ENCODE results near the gene AQP1.

The AQP1 gene

DNA sequence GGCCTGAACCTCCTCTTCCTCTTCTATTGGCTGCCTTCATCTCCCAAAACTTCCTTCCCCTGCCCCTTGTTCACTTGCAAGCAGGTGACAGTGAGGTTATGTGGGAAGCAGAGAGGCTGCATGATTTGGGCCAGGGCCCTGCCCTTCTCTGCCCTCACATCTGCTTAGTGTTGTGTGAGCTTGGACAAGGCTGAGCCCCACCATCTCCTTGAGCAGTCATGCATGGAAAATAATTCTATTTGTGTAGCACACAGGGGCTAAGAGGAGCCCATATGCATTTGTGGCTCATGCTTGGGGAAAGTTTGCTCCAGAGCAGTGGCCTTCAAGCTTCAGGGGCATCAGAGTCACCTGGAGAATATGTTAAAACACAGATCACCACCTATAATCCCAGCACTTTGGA lies 26.8 kb upstream of the AQP1 start:
- no peak for DNase-seq (ENCODE audit: low read depth)

DNA sequence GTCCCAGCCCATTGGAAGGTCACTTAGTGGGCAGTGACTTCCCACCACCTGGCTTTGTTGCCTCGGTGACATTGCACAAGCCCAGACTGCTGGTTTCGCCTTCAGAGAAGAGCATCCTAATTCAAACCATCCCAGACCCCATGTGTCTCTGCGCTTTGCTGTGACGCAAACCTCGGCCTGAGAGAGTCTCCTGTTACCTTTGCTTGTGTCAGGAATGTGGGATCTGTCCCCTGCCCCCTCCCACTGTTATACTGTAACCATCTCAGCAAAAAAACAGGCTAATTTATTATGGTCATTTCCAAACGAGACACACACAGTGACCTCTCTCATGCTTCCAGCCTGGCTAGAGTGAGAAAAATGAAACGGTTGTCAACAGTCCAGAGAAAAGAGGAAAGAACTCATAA lies 25.0 kb upstream of the AQP1 start:
- DNase-seq (ENCODE audit: low read depth), result no peak

DNA sequence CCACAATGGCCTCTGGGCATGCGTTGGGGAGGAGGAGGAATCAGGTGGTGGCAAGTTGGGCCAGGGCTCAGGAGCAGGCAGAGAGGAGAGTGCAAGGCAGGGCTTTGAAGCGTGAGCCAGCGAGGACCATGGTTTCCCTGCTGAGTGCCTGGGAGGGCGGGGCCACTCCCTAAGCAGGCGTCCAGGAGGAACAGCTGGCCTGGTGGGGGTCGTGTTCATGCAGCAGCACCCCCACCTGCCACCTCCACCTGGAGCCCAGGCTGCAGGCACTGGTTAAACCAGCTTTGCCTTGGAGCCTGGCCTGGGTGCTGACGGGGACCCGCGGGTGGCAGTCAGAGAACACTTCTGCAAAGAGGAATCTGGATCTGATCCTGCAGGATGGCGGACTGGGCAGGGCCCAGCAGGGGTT lies 24.2 kb upstream of the AQP1 start:
- no peak for DNase-seq (ENCODE audit: low read depth)

DNA sequence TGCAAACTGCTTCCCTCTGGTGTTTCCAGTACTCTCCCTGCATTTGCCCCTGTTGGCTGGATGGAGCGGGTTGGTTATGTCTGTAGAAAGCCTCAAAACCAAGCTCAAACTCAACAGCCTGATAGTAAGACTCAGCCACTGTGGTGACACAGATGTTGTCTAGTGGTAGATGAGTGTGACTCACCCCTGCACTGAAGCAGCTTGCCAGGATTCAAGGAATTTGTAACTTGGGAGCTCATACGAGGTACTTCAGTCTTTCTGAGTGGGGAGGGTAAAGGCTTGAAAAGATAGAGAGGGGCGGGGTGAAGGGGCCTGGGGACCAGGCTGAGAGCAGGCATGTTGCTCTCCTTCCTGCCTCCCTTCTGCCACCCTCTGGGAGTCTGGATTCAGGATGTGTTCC lies 22.9 kb upstream of the AQP1 start:
- no peak for DNase-seq (ENCODE audit: low read depth)

DNA sequence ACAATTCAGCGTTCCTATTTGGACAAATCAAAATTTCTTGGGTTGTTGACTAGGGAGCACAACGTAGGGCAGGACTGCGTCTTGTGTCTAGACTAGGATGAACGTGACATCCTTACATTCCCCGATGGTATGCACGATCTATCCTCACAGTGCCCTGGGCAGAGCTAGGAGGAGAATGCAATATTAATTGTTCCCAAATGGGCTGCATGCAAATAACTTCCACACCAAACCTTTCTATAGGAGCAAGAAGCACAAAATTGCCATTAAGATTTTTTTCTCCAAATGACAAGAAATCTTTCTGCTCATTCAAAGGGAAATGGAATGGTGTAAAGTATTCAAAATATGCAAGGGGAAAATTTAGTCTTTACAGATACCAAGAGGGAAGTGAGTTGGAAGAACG lies 21.4 kb upstream of the AQP1 start:
- no peak for DNase-seq (ENCODE audit: low read depth)

DNA sequence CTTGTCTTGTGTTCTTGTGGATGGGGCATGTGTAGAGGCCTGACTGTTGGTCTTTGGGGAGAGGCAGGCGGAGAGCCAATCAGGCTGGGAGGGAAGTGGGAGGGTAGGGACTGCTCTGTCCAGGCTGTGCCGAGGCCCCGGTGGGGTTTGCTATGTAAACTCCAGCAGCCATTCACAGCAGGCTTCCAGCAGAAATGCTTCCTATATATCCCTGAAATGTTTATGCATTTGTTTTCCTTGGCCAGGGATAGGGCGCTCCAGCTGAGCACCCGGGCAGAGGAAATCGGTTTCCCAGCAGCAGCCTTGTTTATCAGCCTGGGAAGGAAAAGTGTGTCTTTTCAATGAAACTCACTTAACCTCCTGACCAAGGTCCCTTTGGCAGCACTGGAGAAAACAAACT lies 18.3 kb upstream of the AQP1 start:
- DNase-seq (ENCODE audit: low read depth), result no peak

DNA sequence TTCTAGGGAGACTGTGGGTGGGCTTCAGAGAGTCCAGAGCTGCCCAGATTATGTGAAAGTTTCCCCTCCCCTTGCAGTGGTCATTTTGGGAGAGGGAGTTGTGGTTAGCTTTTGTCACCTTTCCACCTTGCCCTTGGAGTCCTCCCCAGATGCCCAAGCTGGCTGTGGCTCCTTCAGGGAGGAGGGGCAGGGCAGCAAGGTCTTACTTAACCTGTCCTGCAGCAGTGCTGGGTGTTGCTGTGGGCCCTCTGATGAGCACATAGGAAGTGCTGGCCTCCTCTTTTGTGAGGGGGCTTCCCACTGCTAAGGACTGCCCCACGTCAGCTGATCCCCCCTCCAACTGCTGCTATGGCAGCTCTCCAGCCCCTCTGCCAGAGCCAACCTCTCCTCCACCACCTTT lies 17.6 kb upstream of the AQP1 start:
- no peak for DNase-seq (ENCODE audit: low read depth)

DNA sequence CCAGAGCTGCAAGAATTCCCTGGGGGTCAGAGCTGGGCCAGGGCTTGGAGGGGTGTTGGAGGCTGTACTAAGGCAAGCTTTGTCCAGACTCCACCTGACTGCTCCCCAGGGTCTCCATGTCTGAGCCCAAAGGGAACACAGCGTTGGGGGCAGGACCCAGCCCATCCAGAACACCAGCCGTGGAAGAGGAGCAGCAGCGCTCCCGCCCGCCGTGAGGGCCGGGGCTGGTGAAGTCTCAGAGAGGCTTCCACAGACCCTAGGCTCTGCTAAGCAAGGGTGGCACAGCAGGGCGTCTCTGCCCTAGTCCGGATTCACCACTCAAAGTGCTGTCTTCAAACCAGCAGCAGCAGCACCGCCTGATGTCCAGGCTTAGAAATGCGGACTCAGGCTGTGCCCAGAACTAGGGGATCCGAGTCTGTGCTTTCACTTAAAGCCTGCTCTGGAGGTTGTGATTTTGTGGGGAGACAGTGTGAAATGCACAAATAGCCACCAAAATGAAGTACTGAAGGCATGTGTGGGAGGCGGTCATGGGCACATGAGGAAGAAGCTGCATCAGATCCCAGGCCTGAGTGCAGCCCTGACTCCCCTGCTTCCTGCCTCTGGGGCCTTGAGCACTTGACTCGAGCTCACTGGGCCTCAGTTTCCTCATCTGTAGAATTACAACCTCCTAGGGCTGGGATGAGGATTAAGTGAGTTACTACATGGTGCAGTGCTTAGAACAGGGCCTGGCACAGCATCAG lies 16.6 kb upstream of the AQP1 start:
- DNase-seq (ENCODE audit: low read depth), result no peak

DNA sequence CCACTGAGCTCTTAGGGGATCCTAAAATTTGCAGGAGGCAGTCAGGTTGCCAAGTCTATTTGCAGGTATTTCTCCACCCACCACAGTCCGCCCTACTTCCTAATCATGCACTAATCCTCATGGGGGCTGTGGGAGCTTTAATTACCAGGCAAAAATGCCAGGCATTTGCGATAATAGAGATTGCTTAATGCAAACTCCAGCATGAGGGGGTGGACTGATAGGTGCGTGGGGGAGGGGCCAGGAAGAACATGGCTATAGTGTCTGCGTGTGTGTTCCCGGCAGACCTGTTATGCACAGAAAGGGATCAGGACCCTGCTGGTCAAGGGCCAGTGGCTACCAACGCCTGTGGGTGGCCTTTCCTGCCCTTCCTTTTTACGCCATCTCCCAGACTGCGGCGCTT lies 15.6 kb upstream of the AQP1 start:
- DNase-seq (ENCODE audit: low read depth), result no peak

DNA sequence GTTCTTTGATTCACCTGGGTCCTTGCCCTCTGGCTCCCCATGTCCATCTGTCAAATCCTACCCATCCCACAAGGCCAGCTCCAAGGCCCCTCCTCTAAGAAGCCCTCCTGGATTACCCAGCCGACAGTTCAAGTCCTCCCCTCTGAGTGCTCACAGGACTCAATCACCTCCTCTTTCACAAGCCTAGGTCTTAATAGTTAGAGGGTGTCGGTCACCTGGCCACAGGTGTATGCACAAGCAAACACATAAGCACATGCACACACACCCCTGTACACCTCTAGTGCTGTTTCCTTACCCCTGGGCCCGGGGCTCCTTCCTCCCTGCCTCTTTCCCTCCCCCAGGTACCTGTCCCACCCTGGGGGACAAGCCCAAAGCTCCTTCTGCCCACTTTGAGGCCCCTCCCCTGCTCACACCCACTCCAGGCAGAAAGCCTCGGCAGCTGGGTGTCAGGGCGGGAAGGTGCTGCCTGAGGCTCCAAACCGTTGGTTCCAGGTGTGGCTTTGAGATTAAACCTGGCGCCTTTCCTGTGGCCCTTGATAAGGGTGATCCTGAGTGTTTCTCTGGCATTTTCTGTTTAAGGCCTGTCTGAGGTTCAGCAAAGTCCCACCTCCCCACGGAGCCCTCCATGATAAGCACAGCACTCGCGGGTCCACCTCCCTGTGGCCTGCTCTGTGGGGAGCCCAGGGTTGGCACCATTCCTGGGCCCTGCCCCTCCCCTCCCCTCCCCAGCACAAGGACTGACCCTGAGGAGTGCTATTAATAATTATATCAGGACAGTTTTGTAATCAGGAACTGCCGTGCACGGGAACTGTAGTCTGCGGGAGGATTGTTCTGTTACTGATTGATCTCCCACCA lies 14.6 kb upstream of the AQP1 start:
- no peak for DNase-seq (ENCODE audit: low read depth)

DNA sequence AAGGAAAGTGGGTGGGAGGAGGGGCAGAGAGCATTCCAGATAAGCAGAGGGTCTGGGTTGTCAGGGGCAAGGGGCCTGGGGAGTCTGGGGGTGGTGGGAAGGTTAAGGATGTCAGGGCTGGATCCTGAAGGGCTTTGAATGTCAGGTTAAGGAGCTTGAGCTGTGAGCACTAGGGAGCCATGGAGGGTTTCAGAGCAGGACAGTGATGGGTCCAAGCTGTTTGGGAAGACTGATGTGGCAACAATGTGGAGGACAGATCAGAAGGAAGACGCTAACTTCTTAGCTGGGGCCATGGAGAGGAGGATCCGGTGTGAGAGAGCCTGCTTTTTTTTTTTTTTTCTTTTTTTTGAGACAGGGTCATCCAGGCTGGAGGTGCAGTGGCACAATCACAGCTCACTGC lies 13.9 kb upstream of the AQP1 start:
- DNase-seq (ENCODE audit: low read depth), result no peak

DNA sequence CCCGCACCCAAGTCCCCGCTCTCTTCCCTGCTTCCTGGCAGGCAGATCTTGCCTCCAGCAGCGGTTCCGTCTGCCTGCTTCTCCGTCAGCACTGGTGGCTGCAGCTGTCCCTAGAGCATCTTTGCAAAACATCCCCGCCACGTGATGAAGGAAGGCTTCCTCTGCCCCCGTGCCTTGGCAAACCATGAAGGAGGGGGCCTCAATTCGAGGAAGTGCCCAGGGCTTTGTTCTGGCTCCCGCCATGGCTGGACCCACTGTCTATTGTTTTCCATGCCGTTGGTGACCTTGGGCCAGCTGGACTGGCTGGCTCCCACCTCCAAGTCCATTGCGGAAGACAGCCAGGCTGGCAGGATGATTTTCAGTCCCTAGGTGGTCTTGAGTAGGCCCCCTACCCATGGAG lies 13.2 kb upstream of the AQP1 start:
- no peak for DNase-seq (ENCODE audit: low read depth)

DNA sequence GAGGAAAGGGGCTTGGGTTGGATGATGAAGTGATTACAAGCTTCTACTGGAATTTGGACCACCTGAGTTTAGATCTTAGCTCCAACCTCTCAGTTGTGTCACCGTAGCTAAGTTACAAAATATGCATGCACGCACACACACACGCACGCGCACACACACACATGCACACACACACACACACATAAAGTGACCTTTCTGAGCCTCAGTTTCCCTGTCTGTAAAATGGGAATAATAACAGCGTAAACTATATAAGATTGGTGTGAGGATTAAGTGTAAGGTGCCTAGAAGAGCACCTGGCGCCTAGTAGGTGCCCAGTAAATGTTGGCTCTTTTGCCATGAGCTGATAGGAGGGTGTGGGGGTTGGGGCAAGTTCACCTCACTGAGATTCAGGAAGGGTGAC lies 12.6 kb upstream of the AQP1 start:
- no peak for DNase-seq (ENCODE audit: low read depth)

DNA sequence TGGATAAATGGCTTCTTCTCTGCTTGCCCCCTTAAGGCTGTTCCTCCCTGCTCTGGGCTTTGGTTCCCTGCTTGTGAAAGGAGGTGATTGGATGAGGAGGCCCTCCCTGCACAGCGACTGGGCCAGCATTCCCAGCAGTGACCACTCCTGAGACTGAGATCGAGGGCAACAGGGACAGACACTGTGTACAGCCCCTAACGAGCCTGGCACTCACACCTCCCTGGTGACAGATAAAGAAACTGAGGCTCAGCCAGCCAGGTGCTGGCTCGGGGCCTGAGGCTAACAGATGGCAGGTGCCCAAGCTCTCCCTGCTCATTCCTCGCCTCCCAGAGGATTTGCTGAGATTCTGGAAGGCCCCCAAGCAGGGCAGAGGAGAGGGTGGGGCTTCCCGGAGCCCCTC lies 12.0 kb upstream of the AQP1 start:
- DNase-seq (ENCODE audit: low read depth), result no peak

DNA sequence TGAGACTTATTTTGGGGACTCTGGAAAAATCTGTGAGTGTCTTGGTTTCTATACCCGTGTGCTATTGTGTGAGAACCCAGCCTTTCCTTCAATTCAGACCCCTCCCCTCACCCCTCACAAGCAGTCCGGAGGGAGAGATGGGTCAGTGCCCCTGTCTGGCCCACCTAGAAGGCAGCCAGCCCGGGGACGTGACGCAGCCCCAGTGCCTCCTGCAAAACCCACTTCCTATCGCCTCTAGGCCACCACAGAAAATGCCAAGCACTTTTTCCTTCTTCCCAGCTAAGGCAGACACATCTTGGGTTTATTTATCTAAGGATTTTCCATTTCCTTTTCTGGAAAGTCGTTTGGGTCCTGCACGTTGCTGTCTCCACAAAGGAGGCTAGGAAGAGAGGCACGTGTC lies 11.6 kb upstream of the AQP1 start:
- DNase-seq (ENCODE audit: low read depth), result no peak

DNA sequence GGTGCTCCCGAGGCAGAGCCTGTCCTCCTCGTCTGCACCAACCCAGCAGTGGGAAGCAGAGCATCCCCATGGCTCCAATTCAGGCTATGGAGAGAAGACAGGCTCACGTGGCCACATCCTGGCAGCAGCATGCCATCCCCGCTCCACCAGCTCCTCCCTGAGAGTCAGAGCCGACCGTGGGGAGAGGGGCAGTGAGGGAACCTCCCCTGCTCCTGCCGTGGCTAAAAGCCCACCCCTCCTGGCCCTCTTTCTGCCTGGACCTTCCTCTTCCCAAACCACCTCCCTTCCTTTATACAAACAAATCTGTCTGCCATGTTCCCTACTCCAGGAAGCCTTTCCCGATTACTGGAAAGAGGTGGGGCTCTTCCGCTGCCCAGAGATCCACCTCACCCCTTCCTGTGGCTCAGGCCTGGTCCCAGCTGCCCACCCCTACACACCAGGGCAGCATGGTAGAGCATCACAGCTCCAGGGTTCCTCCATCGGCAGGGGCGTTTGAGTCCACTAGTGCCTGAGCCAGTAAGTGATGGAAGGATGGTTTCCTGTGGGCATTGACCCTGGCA lies 10.8 kb upstream of the AQP1 start:
- no peak for DNase-seq (ENCODE audit: low read depth)

DNA sequence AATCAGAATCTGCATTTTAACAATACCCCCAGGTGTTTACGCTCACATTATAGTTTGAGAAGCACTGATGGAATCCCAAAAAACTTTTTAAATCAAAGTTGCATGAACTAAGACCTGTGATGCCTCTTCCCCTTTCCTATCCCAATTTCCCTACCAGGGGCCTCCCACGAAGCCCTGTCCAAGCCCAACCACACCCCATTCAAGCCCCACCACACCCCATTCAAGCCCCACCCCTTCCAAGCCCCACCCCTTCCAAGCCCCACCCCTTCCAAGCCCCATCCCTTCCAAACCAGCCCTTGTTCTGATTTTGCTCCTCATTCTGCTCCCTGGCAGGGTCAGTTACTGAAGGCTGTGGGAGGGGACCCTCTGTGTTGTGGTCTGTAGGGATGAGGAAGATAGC lies 9.8 kb upstream of the AQP1 start:
- no peak for DNase-seq (ENCODE audit: low read depth)

DNA sequence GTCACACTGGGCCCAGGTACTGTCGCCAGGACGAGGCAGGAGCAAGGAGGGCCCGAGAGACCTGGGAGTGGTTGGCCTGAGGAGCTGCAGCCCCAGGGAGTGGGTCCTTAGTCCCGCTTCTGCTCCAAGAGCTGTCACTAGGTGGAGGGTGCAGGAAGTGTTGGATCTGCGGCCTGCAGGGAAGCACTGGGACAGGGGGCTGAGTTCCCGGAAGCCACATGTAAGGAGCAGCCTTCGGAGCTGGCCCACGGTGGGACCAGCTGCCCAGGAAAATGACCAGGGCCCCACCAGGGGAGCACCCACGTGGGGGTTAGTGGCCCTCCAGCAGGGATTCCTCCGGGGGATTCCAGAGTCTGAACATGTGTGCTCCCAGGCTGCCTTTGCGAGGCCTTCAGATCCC lies 9.2 kb upstream of the AQP1 start:
- DNase-seq (ENCODE audit: low read depth), result no peak

DNA sequence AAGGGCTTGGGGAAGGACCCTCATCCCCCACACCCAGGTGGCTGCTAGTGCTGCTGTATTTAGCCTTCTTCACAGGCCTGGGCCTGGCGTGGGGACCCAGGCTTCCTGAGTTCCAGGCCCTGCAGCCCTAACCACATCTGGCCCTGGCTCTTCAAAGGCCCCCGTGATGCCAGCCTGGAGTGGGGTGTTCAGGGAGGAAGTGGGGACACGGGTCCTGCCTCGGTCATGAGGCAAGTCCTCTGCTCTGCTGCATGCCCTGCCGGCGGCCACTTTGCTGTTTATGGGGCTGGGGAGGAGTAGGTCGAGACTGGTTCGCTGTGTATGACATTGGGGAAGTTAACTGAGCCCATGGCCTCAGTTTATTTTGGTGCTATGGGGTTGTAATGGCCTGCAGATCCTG lies 8.5 kb upstream of the AQP1 start:
- no peak for DNase-seq (ENCODE audit: low read depth)

DNA sequence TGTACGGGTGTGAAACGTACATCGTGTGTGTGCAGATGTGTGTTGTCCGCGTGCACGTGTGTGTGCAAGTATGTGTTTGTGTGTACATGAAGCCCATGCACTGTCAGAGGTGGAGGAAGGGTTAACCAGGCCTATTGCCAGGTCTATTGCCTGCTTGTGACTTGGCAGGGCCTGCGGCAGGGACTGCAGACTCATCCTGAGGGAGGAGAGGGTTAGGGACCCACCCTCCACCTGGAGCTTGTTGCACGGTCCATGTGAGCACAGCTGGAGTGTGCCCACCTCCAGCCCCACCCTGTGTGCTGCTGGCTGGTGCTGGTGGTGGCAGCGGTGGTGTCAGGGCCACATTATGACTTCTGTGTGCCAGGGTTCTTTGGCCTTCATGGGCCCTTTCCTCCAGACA lies 7.1 kb upstream of the AQP1 start:
- DNase-seq (ENCODE audit: low read depth), result no peak

DNA sequence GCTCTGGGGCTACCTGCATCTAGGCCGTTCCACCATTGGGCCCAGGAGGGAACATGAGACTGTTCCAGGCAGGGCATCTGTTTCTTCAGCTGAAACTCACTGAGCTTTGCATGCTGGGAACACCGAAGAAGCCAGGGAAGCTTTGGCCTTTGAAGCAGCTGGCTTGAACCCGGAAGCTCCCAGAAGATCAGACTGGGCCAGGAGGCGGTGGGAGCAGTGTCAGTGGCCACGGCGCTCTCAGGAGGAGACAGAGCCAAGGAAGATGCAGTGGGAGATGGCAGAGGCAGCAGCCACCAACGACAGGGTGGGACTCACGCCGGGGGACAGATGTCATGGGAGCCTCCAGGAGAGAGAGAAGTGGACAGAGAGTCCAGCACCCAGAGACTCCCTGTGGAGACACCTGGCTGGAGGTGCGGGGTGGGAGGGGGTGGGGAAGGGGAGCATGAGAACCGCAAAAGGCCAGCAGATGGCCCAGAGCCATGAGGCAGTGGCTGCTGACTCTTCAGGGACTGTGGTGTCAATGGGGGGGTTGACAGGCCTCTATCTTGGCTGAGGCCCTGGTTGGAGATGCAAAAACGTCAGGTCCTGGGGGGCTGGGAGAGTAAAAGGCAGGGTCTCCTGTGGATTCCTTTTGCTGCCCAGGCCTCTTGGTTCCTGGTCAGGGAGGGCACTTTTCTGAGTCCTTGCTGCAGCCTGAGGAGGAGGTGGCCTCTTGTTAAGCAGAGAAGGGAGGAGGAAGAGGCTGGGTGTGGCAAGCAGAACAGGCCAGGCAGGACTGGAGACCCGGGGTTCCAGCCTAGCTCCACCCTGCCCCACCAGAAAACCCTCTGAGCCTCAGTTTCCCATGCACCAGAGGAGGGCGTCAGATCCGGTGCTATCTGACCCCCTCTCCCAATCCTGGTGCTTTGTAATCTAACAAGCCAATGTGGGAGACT lies 6.3 kb upstream of the AQP1 start:
- DNase-seq (ENCODE audit: low read depth), result no peak

DNA sequence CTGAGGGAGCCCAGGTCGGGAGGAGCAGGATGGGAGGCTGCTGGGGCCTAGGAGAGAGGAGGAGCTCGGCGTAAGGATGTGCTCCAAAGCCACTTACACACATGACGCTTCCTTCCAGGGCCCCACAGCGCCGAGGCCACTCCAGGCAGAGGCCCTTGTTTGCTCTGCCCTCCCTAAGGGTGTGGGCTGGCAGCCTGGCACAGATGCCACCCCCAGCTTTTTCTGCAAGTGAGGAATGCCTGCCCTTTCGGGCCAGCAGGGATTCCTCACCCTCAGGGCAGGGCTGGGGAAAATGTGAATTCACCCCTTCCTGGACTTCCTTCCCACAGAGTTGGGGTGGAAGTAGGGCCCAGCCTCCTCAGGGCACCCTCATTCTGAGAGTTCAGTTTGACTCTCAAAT lies 5.6 kb upstream of the AQP1 start:
- no peak for DNase-seq (ENCODE audit: low read depth)

Measured in stimulated activated CD8-positive, alpha-beta memory T cell treated with anti-CD3 and anti-CD28 coated beads, Interleukin-7, amount 100 ng/mL, for 24 hours (primary cell).